Bronchial epithelial cell (primary cell): ENCODE measurements around the gene DAAM2. TPM values are rescaled to one million over a fixed set of nuclear protein-coding genes. Genes with fewer than 3 reads are reported as not detected.
A peak's percentile ranks its signal among the peaks of the same experiment; 100 is the strongest.

Source experiments
- DNase-seq: peaks from one replicate; pipeline ENCODE4 v3.0.0-alpha.2; 2010; ENCODE audit warnings: low read depth
- FAIRE-seq: peaks from 2 replicates; lab custom pipeline; 2011; peaks lifted over from hg19 to GRCh38; lab: Jason Lieb, UNC
- H3K27me3 ChIP-seq: 2 replicates; pipeline ENCODE4 v1.5.1; 2011; ENCODE audit warnings: low read length; ENCODE audit not compliant: control insufficient read depth, insufficient read depth
- H3K36me3 ChIP-seq: 2 replicates; pipeline ENCODE4 v1.5.1; 2011; ENCODE audit warnings: low read length; ENCODE audit not compliant: control insufficient read depth, insufficient read depth
- H3K4me3 ChIP-seq: 2 replicates; pipeline ENCODE4 v1.5.1; 2011; ENCODE audit warnings: mild to moderate bottlenecking, low read depth, low read length, control low read depth
- total RNA-seq: library from RNA; depleted of rRNA; stranded (reverse); fragments of >200 nt; gene quantifications from 2 replicates; pipeline ENCODE4 v1.2.1, GENCODE V29; 2014
- TF ChIP-seq, protein P1 (sequence below): IDR thresholded peaks from 2 replicates; pipeline ENCODE4 v1.5.1; 2011; ENCODE audit warnings: mild to moderate bottlenecking, moderate library complexity, low read length, control low read depth, inconsistent platforms; ENCODE audit not compliant: insufficient read depth, severe bottlenecking

Gene DAAM2
- total RNA-seq, 1 donor from 2014 or later, result under 0.01 TPM

DNA sequence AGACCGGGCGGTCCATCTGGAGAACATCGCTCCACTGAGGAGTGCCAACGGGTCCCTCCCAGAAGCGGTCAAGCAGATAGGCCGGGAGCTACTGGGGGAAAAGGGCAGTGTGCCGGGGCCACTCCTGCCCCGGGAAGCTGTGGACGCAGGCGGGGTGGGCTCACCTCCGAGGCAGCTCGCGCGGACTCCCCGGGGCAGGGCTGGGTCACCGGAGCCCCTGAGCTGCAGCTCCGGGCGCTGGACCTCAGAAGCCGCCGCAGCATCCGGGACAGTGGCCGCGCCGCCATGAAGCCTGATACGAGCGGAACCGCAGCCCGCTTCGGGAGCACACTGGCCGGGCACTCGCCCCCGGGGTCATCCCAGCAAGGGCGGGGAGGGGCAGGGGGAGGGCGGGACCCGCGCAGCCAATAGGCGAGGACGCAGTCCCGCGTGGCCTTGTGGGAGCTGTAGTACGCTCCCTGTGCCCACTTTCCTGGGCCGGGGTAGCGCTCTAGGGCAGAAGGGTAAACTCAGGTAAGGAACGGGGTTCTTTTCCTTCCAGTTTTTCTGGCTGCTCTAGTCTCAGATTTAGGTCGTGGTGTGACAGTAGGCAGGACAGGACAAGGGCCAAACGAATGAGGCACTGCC lies 142.1 kb downstream of the DAAM2 start, which contains the start of gene MOCS1:
MOCS1 (minus strand) TSS at position 332 of the 627 bp plus-strand sequence; CDS start at position 287, 45 bp downstream.
- Histone ChIP-seq H3K27me3 (no peaks in the 10 kb centered on the region), H3K36me3 (no peaks in the 10 kb centered on the region), H3K4me3 (peak within 1 kb of the TSS; percentile 65)
- FAIRE-seq (no peak), DNase-seq (peak; percentile 36)
- TF ChIP-seq, protein P1, sequence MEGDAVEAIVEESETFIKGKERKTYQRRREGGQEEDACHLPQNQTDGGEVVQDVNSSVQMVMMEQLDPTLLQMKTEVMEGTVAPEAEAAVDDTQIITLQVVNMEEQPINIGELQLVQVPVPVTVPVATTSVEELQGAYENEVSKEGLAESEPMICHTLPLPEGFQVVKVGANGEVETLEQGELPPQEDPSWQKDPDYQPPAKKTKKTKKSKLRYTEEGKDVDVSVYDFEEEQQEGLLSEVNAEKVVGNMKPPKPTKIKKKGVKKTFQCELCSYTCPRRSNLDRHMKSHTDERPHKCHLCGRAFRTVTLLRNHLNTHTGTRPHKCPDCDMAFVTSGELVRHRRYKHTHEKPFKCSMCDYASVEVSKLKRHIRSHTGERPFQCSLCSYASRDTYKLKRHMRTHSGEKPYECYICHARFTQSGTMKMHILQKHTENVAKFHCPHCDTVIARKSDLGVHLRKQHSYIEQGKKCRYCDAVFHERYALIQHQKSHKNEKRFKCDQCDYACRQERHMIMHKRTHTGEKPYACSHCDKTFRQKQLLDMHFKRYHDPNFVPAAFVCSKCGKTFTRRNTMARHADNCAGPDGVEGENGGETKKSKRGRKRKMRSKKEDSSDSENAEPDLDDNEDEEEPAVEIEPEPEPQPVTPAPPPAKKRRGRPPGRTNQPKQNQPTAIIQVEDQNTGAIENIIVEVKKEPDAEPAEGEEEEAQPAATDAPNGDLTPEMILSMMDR, result no peak

DNA sequence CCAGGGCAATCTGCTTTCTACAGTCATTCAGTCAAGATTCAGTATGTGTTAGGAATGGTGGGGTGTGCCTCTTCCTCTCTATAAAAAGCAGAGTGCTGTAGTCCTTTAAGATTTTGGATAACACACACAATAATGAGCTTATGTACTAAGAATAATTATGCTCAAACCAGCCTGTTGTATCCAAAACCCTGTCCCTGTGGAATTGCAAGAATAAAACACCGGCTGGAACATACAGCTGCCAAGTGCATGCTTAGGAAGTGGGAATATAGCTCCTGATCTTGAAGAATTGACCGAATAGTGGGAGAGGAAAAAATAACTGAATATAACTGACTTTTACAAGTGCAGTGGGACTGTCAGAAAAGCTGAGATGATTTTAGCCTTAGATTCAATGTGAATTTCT lies 143.1 kb downstream of the DAAM2 start:
- DNase-seq (no peak), FAIRE-seq (no peak)
- Histone ChIP-seq H3K36me3 (no peaks in the 10 kb centered on the region), H3K4me3 (no peak overlapping the region), H3K27me3 (no peaks in the 10 kb centered on the region)
- TF ChIP-seq, protein P1, result no peak

DNA sequence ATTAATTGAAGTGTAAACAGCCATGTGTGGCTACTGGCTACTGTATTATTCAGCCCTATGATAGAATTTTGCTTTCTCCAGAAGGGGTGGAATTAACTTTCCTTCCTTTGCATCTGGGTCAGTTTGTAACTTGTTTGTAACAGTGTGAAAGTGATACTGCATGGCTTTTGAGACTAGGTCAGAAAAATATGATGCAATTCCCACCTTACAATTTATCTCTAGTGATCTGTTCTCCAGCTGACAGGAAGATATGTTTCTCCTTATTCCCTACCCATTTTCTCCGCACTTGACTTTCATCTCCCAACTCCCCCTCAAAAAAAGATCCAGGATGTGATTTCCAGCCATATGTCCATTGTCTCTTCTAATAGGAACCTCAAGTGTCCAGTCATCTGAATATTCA lies 144.7 kb downstream of the DAAM2 start:
- FAIRE-seq (no peak), DNase-seq (no peak)
- TF ChIP-seq, protein P1, result no peak
- no peaks in the 10 kb centered on the region for H3K36me3 ChIP-seq
- H3K4me3 ChIP-seq, result no peak overlapping the region
- H3K27me3 ChIP-seq, result no peaks in the 10 kb centered on the region

DNA sequence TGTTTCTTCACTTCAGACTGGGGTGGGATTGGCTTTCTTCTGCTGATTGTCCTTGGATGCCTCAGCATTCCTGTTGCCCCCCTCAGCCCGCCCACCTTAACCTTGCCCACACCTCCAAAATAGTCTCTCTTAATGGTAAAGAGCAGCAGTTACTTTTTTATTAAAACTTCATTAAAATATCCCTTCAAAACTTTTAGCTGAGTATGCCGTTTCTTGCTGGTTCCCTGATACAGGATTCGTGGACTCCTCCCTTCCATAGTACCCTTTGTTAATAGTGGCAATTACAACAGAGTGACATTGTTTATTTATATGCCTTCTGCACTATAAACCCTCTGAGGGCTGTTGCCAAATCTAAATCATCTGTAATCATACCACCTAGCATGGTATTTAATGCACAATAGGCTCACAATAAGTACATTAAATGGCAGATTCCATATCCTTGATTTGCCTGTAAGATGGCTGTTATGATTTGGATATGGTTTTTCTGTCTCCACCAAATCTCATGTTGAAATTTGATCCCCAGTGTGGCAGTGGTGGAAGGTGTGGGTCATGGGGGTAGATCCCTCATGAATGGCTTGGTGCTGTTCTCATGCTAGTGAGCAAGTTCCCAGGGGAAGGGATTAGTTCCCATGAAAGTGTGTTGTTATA lies 145.6 kb downstream of the DAAM2 start:
- DNase-seq, result no peak
- no peak for FAIRE-seq
- no peaks in the 10 kb centered on the region for H3K36me3 ChIP-seq
- no peaks in the 10 kb centered on the region for H3K27me3 ChIP-seq
- TF ChIP-seq, protein P1, result no peak
- H3K4me3 ChIP-seq, result no peak overlapping the region

DNA sequence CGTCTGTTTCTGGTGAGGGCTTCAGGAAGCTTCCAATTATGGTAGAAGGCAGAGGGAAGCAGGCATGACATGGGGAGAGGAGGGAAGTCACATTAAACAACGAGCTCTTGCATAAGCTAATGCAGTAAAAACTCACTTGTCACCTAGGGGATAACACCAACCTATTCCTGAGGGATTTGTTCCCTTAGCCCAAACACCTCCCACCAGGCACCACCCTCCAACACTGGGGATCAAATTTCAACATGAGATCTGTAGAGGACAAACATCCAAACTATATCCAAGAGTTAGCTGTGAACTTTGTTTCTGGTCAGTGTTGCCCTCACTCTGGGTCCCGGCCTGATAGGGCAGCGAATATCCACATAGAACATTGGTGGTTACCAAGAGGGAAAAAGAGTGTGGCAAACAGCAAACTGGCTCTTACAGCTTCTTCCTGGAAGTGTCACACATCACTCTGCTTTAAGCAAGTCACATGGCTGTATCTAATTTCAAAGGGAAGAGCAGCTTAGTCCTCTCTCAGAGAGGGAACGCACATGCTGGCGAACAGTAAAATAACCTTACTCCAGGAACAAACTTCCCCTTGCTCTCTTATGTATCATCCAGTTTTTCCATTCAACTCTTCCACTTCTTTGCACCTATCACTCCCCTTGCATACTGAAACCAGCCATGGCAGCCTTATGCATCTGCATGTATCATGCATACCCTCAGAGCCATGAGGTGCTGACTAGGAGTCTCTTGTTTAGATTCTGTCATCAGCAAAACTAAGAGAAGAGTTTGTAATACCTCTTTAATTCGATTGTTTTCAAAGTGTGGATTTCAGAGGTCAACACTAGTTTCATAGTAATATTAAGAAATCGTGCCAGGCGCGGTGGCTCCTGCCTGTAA lies 146.8 kb downstream of the DAAM2 start:
- Histone ChIP-seq H3K36me3 (no peaks in the 10 kb centered on the region), H3K4me3 (no peak overlapping the region), H3K27me3 (no peaks in the 10 kb centered on the region)
- TF ChIP-seq, protein P1, result no peak
- DNase-seq (no peak), FAIRE-seq (peak; percentile 7)
